ACC112 (cell line): Measurements from ENCODE around the gene SNX2.
"Not testable (repeated sequence)": the region's sequence is repeated elsewhere in the genome, so short reads cannot be mapped to it uniquely, and the experiment has no call there.

Source experiments
- H2AFZ ChIP-seq: fragments of 200-600 bp; sonication (generic); one replicate; pipeline ENCODE4 v1.6.0; 2017; ENCODE audit warnings: antibody characterized with exemption, low read length; ENCODE audit not compliant: unreplicated experiment
- H3K27ac ChIP-seq: fragments of 200-600 bp; sonication (generic); 2 replicates; pipeline ENCODE4 v1.5.1; 2014; ENCODE audit warnings: low read depth, mild to moderate bottlenecking, antibody characterized with exemption, low read length, moderate library complexity
- H3K27me3 ChIP-seq: fragments of 200-600 bp; sonication (generic); 2 replicates; pipeline ENCODE4 v1.6.1; 2014; ENCODE audit warnings: mild to moderate bottlenecking, antibody characterized with exemption, low read length, moderate library complexity, mixed read lengths; ENCODE audit not compliant: insufficient read depth
- H3K36me3 ChIP-seq: fragments of 200-600 bp; sonication (generic); 2 replicates; pipeline ENCODE4 v1.6.1; 2016; ENCODE audit warnings: mild to moderate bottlenecking, antibody characterized with exemption, low read length, moderate library complexity, mixed read lengths; ENCODE audit not compliant: insufficient read depth
- H3K4me1 ChIP-seq: fragments of 200-600 bp; sonication (generic); one replicate; pipeline ENCODE4 v1.6.1; 2016; ENCODE audit warnings: low read length, mixed read lengths; ENCODE audit not compliant: insufficient read depth, unreplicated experiment, control insufficient read depth
- H3K4me3 ChIP-seq: fragments of 200-600 bp; sonication (generic); 2 replicates; pipeline ENCODE4 v1.5.1; 2014; ENCODE audit warnings: mild to moderate bottlenecking, low read depth, low read length
- H3K79me2 ChIP-seq: fragments of 200-600 bp; sonication (generic); one replicate; pipeline ENCODE4 v1.6.0; 2016; ENCODE audit warnings: low read length; ENCODE audit not compliant: control insufficient read depth, unreplicated experiment, insufficient read depth

SNX2 gene

GRCh38 chr5:122751293-122751782 lies 23.5 kb upstream of the SNX2 start:
- H3K27ac ChIP-seq, result peak overlapping the region; percentile 33; the same call in 1 of the 2 replicates
- no peak overlapping the region for H2AFZ ChIP-seq
- H3K79me2 ChIP-seq, result no peaks in the 10 kb centered on the region
- no peaks in the 10 kb centered on the region for H3K27me3 ChIP-seq
- H3K36me3 ChIP-seq, result no peaks in the 10 kb centered on the region
- H3K4me3 ChIP-seq, result no peak overlapping the region
- peaks cover 22% of the 10 kb centered on the region for H3K4me1 ChIP-seq

GRCh38 chr5:122753500-122753899 lies 21.4 kb upstream of the SNX2 start:
- Histone ChIP-seq H3K4me1 (peaks cover 25% of the 10 kb centered on the region), H2AFZ (no peak overlapping the region)

GRCh38 chr5:122755783-122756182 lies 19.1 kb upstream of the SNX2 start:
- peaks cover 24% of the 10 kb centered on the region for H3K4me1 ChIP-seq
- peak overlapping the region; percentile 67 for H3K27ac ChIP-seq
- no peaks in the 10 kb centered on the region for H3K36me3 ChIP-seq
- peak overlapping the region; percentile 29; the same call in 1 of the 2 replicates for H3K4me3 ChIP-seq
- H3K79me2 ChIP-seq, result no peaks in the 10 kb centered on the region
- H3K27me3 ChIP-seq, result no peaks in the 10 kb centered on the region
- peak overlapping the region; percentile 90 for H2AFZ ChIP-seq

More at GRCh38 chr5:122753500-122753899, 21.4 kb upstream of the SNX2 start:
- no peaks in the 10 kb centered on the region for H3K79me2 ChIP-seq
- no peaks in the 10 kb centered on the region for H3K36me3 ChIP-seq
- no peaks in the 10 kb centered on the region for H3K27me3 ChIP-seq
- H3K4me3 ChIP-seq, result no peak overlapping the region
- H3K27ac ChIP-seq, result no peak overlapping the region

GRCh38 chr5:122756264-122756911 lies 18.5 kb upstream of the SNX2 start:
- peak overlapping the region; percentile 90 for H2AFZ ChIP-seq
- peak overlapping the region; percentile 67 for H3K27ac ChIP-seq
- H3K4me3 ChIP-seq, result peak overlapping the region; percentile 29; the same call in 1 of the 2 replicates
- no peaks in the 10 kb centered on the region for H3K36me3 ChIP-seq
- H3K4me1 ChIP-seq, result peaks cover 18% of the 10 kb centered on the region
- no peaks in the 10 kb centered on the region for H3K27me3 ChIP-seq
- no peaks in the 10 kb centered on the region for H3K79me2 ChIP-seq

GRCh38 chr5:122757285-122757684 lies 17.6 kb upstream of the SNX2 start:
- Histone ChIP-seq H2AFZ (no peak overlapping the region), H3K27me3 (no peaks in the 10 kb centered on the region), H3K4me3 (no peak overlapping the region), H3K36me3 (no peaks in the 10 kb centered on the region), H3K79me2 (no peaks in the 10 kb centered on the region), H3K4me1 (peaks cover 12% of the 10 kb centered on the region), H3K27ac (no peak overlapping the region)

GRCh38 chr5:122759241-122760070 lies 15.4 kb upstream of the SNX2 start:
- Histone ChIP-seq H3K4me1 (peaks cover 12% of the 10 kb centered on the region), H3K36me3 (no peaks in the 10 kb centered on the region), H3K4me3 (no peak overlapping the region), H3K27ac (no peak overlapping the region), H2AFZ (no peak overlapping the region), H3K79me2 (no peaks in the 10 kb centered on the region), H3K27me3 (no peaks in the 10 kb centered on the region)

GRCh38 chr5:122760236-122760635 lies 14.6 kb upstream of the SNX2 start:
- Histone ChIP-seq H3K27me3 (no peaks in the 10 kb centered on the region), H3K4me1 (peaks cover 12% of the 10 kb centered on the region), H2AFZ (no peak overlapping the region), H3K4me3 (no peak overlapping the region), H3K36me3 (no peaks in the 10 kb centered on the region), H3K27ac (no peak overlapping the region), H3K79me2 (no peaks in the 10 kb centered on the region)

- no peaks in the 10 kb centered on the region for H3K79me2 ChIP-seq
- no peak overlapping the region for H3K27ac ChIP-seq
- H3K27me3 ChIP-seq, result no peaks in the 10 kb centered on the region
- H2AFZ ChIP-seq, result peak overlapping the region; percentile 94
- no peaks in the 10 kb centered on the region for H3K36me3 ChIP-seq
- H3K4me1 ChIP-seq, result peaks cover 6% of the 10 kb centered on the region
- H3K4me3 ChIP-seq, result no peak overlapping the region
Measured at GRCh38 chr5:122761115-122761514, 13.8 kb upstream of the SNX2 start.

- H3K4me3 ChIP-seq, H3K4me1 ChIP-seq, H3K27ac ChIP-seq, H3K79me2 ChIP-seq, H3K27me3 ChIP-seq, H2AFZ ChIP-seq, H3K36me3 ChIP-seq: not testable (repeated sequence)
Measured at GRCh38 chr5:122761896-122762295, 13.0 kb upstream of the SNX2 start.

GRCh38 chr5:122766130-122766529 lies 8.8 kb upstream of the SNX2 start:
- no peak overlapping the region for H3K4me3 ChIP-seq
- H3K27ac ChIP-seq, result no peak overlapping the region
- H3K79me2 ChIP-seq, result no peaks in the 10 kb centered on the region
- 0 out of 2 replicates have a peak, but pooled peaks cover 3% of the 10 kb centered on the region for H3K27me3 ChIP-seq
- H3K36me3 ChIP-seq, result no peaks in the 10 kb centered on the region
- no peak overlapping the region for H2AFZ ChIP-seq
- H3K4me1 ChIP-seq, result no peaks in the 10 kb centered on the region
